Tibial nerve (tissue), 4 donors: ENCODE data around the gene RHBDL2. TPM values are rescaled to one million over a fixed set of nuclear protein-coding genes. Genes with fewer than 3 reads are reported as not detected.
"Not testable (repeated sequence)": the region's sequence is repeated elsewhere in the genome, so short reads cannot be mapped to it uniquely, and the experiment has no call there.

ENCODE experiments used
- DNase-seq, 2 donors: peaks; one replicate each; pipeline ENCODE4 v3.0.0-alpha.2; 2019; ENCODE audit warnings: low spot score in 2 of 2
- H3K27ac ChIP-seq, 4 donors: fragments of 200-600 bp; sonication (generic) in 3 of 4; one replicate each; pipeline ENCODE4 v1.5.1; 2017 to 2019; ENCODE audit warnings: mild to moderate bottlenecking in 1 of 4
- H3K27me3 ChIP-seq, 2 donors: fragments of 200-600 bp; sonication (generic) in 1 of 2; one replicate each; pipeline versions ENCODE4 v1.5.1 to v1.6.0; 2017 to 2019
- H3K36me3 ChIP-seq, 3 donors: fragments of 200-600 bp; sonication (generic); one replicate each; pipeline ENCODE4 v1.5.1; 2018 to 2019
- H3K4me1 ChIP-seq, 4 donors: fragments of 200-600 bp; sonication (generic) in 3 of 4; one replicate each; pipeline ENCODE4 v1.5.1; 2017 to 2019
- H3K4me3 ChIP-seq, 4 donors: fragments of 200-600 bp; sonication (generic) in 3 of 4; one replicate each; pipeline ENCODE4 v1.5.1; 2017 to 2019; ENCODE audit warnings: mild to moderate bottlenecking in 1 of 4, moderate library complexity in 1 of 4
- H3K9me3 ChIP-seq, 4 donors: fragments of 200-600 bp; sonication (generic) in 3 of 4; one replicate each; pipeline ENCODE4 v1.5.1; 2017 to 2019
- EP300 ChIP-seq, 2 donors: sonication (generic); formaldehyde crosslinking; IDR thresholded peaks; one replicate each; pipeline ENCODE4 v1.6.1; 2017; ENCODE audit warnings: antibody characterized with exemption in 2 of 2, mild to moderate bottlenecking in 1 of 2
- POLR2A ChIP-seq, 2 donors: fragments of 450-650 bp; IDR thresholded peaks; one replicate each; pipeline ENCODE4 v1.6.1; 2017; ENCODE audit warnings: antibody characterized with exemption in 2 of 2, mild to moderate bottlenecking in 2 of 2, moderate library complexity in 2 of 2
- WGBS, 2 donors: methylation state at CpG; one replicate each; pipeline ENCODE4 v1.1.5; 2018; 5-methylcytosine and 5-hydroxymethylcytosine counted together
- total RNA-seq, 4 donors: library from RNA; depleted of rRNA; stranded (reverse); fragments of >200 nt; gene quantifications; one replicate each; pipeline ENCODE4 v1.1.0, GENCODE V29; 2016
- TF ChIP-seq, protein P1 (sequence below), 5 experiments: fragments of 200-600 bp in 3 of 5; fragments of 450-650 bp in 2 of 5; sonication (generic) in 3 of 5; IDR thresholded peaks; one replicate each; pipeline ENCODE4 v1.5.1; 2016 to 2019; ENCODE audit warnings: antibody characterized with exemption in 5 of 5, mild to moderate bottlenecking in 3 of 5, moderate library complexity in 2 of 5

RHBDL2 gene
- total RNA-seq, 4 donors from 2014 or later: 1.3 TPM; not detected in 3

DNA sequence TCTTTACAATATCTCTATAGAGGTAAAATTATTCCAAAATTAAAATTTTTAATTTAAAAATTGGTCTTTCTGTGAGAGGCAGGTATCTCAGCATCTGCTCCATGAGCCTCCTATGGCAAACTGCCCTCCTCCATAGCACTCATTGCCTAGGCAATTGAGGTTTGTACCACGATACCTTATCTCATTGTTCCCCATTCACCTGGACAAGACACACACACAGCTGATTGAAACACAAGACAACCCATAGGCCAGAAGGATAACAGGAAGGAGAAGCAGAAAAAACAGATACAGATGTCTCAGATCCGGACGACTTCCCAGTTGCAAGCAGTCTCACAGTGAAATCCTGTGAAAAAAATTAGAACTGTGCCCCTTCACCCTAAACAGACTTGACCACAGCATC is 24.3 kb downstream of the RHBDL2 start:
- WGBS, 2 donors: 87 to 97% methylated on average over 3 of the region's 3 CpGs
- TF ChIP-seq, protein P1, sequence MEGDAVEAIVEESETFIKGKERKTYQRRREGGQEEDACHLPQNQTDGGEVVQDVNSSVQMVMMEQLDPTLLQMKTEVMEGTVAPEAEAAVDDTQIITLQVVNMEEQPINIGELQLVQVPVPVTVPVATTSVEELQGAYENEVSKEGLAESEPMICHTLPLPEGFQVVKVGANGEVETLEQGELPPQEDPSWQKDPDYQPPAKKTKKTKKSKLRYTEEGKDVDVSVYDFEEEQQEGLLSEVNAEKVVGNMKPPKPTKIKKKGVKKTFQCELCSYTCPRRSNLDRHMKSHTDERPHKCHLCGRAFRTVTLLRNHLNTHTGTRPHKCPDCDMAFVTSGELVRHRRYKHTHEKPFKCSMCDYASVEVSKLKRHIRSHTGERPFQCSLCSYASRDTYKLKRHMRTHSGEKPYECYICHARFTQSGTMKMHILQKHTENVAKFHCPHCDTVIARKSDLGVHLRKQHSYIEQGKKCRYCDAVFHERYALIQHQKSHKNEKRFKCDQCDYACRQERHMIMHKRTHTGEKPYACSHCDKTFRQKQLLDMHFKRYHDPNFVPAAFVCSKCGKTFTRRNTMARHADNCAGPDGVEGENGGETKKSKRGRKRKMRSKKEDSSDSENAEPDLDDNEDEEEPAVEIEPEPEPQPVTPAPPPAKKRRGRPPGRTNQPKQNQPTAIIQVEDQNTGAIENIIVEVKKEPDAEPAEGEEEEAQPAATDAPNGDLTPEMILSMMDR (IDR thresholded peaks at IDR 0.05): no peak
- TF ChIP-seq EP300 (IDR thresholded peaks at IDR 0.05) (no peak), POLR2A (IDR thresholded peaks at IDR 0.05) (no peak)
- no peak overlapping the region for H3K27ac ChIP-seq

GRCh38 chr1:38915352-38915948 is 26.2 kb downstream of the RHBDL2 start:
- Histone ChIP-seq H3K4me3 (no peak overlapping the region), H3K27ac (no peak overlapping the region), H3K27me3 (no peaks in the 10 kb centered on the region), H3K4me1 (no peaks in the 10 kb centered on the region), H3K36me3 (peaks cover 0 to 27% (median 0%) of the 10 kb centered on the region in 3 donors), H3K9me3 (no peaks in the 10 kb centered on the region)
- DNase-seq: no peak
- 59 to 69% methylated on average over 3 of the region's 3 CpGs for WGBS, 2 donors
- TF ChIP-seq POLR2A (IDR thresholded peaks at IDR 0.05) (no peak), EP300 (IDR thresholded peaks at IDR 0.05) (no peak)
- TF ChIP-seq, protein P1 (IDR thresholded peaks at IDR 0.05): no peak

More for the DNA sequence above, 24.3 kb downstream of the RHBDL2 start:
- no peaks in the 10 kb centered on the region for H3K4me1 ChIP-seq
- H3K4me3 ChIP-seq: no peak overlapping the region
- DNase-seq: no peak
- H3K36me3 ChIP-seq: peaks cover 0 to 27% (median 0%) of the 10 kb centered on the region in 3 donors
- H3K27me3 ChIP-seq: no peaks in the 10 kb centered on the region
- H3K9me3 ChIP-seq: no peaks in the 10 kb centered on the region

- not testable (repeated sequence) for H3K9me3 ChIP-seq, H3K27me3 ChIP-seq, H3K27ac ChIP-seq, H3K4me3 ChIP-seq, H3K4me1 ChIP-seq, DNase-seq
- 94 to 96% methylated on average over 8 of the region's 8 CpGs for WGBS, 2 donors
- H3K36me3 ChIP-seq: peaks cover 0 to 27% (median 0%) of the 10 kb centered on the region in 3 donors
Measured at GRCh38 chr1:38914908-38915307, 26.7 kb downstream of the RHBDL2 start.

GRCh38 chr1:38908821-38909220 is 32.8 kb downstream of the RHBDL2 start:
- Histone ChIP-seq H3K9me3 (peaks cover 0 to 18% (median 4%) of the 10 kb centered on the region in 4 donors), H3K4me1 (no peaks in the 10 kb centered on the region), H3K27me3 (no peaks in the 10 kb centered on the region), H3K36me3 (peaks cover 0 to 5% (median 0%) of the 10 kb centered on the region in 3 donors), H3K27ac (no peak overlapping the region), H3K4me3 (no peak overlapping the region)
- TF ChIP-seq POLR2A (IDR thresholded peaks at IDR 0.05): no peak
- TF ChIP-seq, protein P1 (IDR thresholded peaks at IDR 0.05): no peak
- no peak for TF ChIP-seq EP300 (IDR thresholded peaks at IDR 0.05)
- DNase-seq: no peak
- WGBS, 2 donors: 90 to 91% methylated on average over 13 of the region's 13 CpGs

DNA sequence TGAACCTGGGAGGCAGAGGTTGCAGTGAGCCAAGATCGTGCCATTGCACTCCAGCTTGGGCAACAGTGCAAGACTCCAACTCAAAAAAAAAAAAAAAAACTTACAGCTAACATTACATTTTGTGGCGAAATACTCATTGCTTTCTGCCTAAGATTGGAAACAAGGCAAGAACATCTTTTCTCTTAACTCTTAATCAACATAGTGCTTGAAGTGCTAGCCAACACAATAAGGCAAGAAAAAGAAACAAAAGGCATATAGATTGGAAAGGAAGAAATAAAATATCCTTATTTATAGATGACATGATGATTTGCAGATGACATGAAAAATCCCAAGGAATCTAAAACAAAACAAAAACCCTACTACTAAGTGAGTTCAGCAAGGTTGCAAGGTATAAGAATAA is 35.6 kb downstream of the RHBDL2 start:
- no peak overlapping the region for H3K4me3 ChIP-seq
- WGBS, 2 donors: 97% methylated on average over 2 of the region's 2 CpGs
- peaks cover 0 to 18% (median 4%) of the 10 kb centered on the region in 4 donors for H3K9me3 ChIP-seq

More for the DNA sequence above, 35.6 kb downstream of the RHBDL2 start:
- Histone ChIP-seq H3K27me3 (no peaks in the 10 kb centered on the region), H3K4me1 (no peaks in the 10 kb centered on the region), H3K36me3 (peaks cover 0 to 5% (median 0%) of the 10 kb centered on the region in 3 donors), H3K27ac (no peak overlapping the region)
- DNase-seq: no peak
- TF ChIP-seq EP300 (IDR thresholded peaks at IDR 0.05) (no peak), POLR2A (IDR thresholded peaks at IDR 0.05) (no peak)
- TF ChIP-seq, protein P1 (IDR thresholded peaks at IDR 0.05): no peak
